CD14-positive monocyte (primary cell): Measurements from ENCODE around the gene DPYD. TPM values are rescaled to one million over a fixed set of nuclear protein-coding genes. Genes with fewer than 3 reads are reported as not detected.

Experiments
- DNase-seq, 3 donors: peaks; one replicate each; pipeline ENCODE4 v3.0.0-alpha.2; 2011 to 2022
- H2AFZ ChIP-seq: 2 replicates; pipeline ENCODE4 v1.6.0; 2012; ENCODE audit warnings: mild to moderate bottlenecking, low read depth, low read length, inconsistent platforms; ENCODE audit not compliant: insufficient read depth, poor library complexity, severe bottlenecking
- H3K27ac ChIP-seq, 2 donors: 1 replicate in 1 of 2; 2 replicates in 1 of 2; pipeline ENCODE4 v1.5.1; 2012 to 2013; ENCODE audit warnings: low read length in 2 of 2, control low read depth in 1 of 2, inconsistent platforms in 1 of 2, low read depth in 1 of 2, mild to moderate bottlenecking in 1 of 2
- H3K27me3 ChIP-seq, 2 donors: one replicate each; pipeline versions ENCODE4 v1.6.0 to v1.6.1; 2011 to 2013; ENCODE audit warnings: low read length in 2 of 2; ENCODE audit not compliant: control insufficient read depth in 2 of 2, insufficient read depth in 2 of 2
- H3K36me3 ChIP-seq, 2 donors: replicated peaks in 1 of 2; 1 replicate in 1 of 2; 2 replicates in 1 of 2; pipeline versions ENCODE4 v1.5.1 to v1.6.1; 2012 to 2013; ENCODE audit warnings: low read length in 2 of 2, control low read depth in 1 of 2, inconsistent platforms in 1 of 2, mild to moderate bottlenecking in 1 of 2; ENCODE audit not compliant: insufficient read depth in 2 of 2, control insufficient read depth in 1 of 2
- H3K4me1 ChIP-seq, 2 donors: 1 replicate in 1 of 2; 2 replicates in 1 of 2; pipeline versions ENCODE4 v1.5.1 to v1.6.1; 2012 to 2013; ENCODE audit warnings: low read length in 2 of 2, control low read depth in 1 of 2, inconsistent platforms in 1 of 2, mild to moderate bottlenecking in 1 of 2, moderate library complexity in 1 of 2; ENCODE audit not compliant: insufficient read depth in 2 of 2, control insufficient read depth in 1 of 2
- H3K4me2 ChIP-seq: replicated peaks from 2 replicates; pipeline ENCODE3; 2012; ENCODE audit warnings: low read length, moderate library complexity, mild to moderate bottlenecking; ENCODE audit not compliant: poor library complexity, severe bottlenecking; ENCODE audit errors: extremely low read depth
- H3K4me3 ChIP-seq, 3 experiments: fragments of 200-600 bp in 1 of 3; sonication (generic) in 1 of 3; replicated peaks in 1 of 3; 1 replicate in 2 of 3; 2 replicates in 1 of 3; pipeline ENCODE4 v1.5.1; 2011 to 2013; ENCODE audit warnings: low read length in 3 of 3, mild to moderate bottlenecking in 3 of 3, control low read depth in 2 of 3, low read depth in 2 of 3, inconsistent platforms in 1 of 3, moderate library complexity in 1 of 3
- H3K79me2 ChIP-seq: 2 replicates; pipeline ENCODE4 v1.6.0; 2012; ENCODE audit warnings: mild to moderate bottlenecking, control low read depth, inconsistent platforms, low read length, moderate library complexity; ENCODE audit not compliant: insufficient read depth
- H3K9ac ChIP-seq: 2 replicates; pipeline ENCODE4 v1.6.0; 2017; ENCODE audit warnings: low read length, mild to moderate bottlenecking; ENCODE audit not compliant: insufficient read depth, poor library complexity, severe bottlenecking
- H3K9me3 ChIP-seq, 2 donors: replicated peaks in 1 of 2; 1 replicate in 1 of 2; 2 replicates in 1 of 2; pipeline versions ENCODE4 v1.5.1 to v1.6.1; 2012 to 2013; ENCODE audit warnings: low read length in 2 of 2, control low read depth in 1 of 2; ENCODE audit not compliant: control insufficient read depth in 1 of 2, insufficient read depth in 1 of 2
- H4K20me1 ChIP-seq: 2 replicates; pipeline ENCODE4 v1.6.0; 2012; ENCODE audit warnings: mild to moderate bottlenecking, low read length, control low read depth, moderate library complexity; ENCODE audit not compliant: insufficient read depth
- H3K27ac Mint-ChIP-seq, 7 donors: one replicate each; pipeline ENCODE4 v1.8.0; 2020; ENCODE audit warnings: mild to moderate bottlenecking in 7 of 7, mixed read lengths in 7 of 7, moderate library complexity in 6 of 7, inconsistent platforms in 2 of 7
- H3K27me3 Mint-ChIP-seq, 3 donors: one replicate each; pipeline ENCODE4 v1.8.0; 2021 to 2022; ENCODE audit warnings: low read depth in 3 of 3, mild to moderate bottlenecking in 3 of 3, mixed read lengths in 3 of 3, moderate library complexity in 3 of 3, inconsistent platforms in 1 of 3
- H3K36me3 Mint-ChIP-seq, 2 donors: one replicate each; pipeline ENCODE4 v1.8.0; 2020; ENCODE audit warnings: mixed read lengths in 2 of 2, inconsistent platforms in 1 of 2, mild to moderate bottlenecking in 1 of 2
- H3K4me1 Mint-ChIP-seq: one replicate; pipeline ENCODE4 v1.8.0; 2020; ENCODE audit warnings: mild to moderate bottlenecking, mixed read lengths
- H3K4me3 Mint-ChIP-seq, 2 donors: one replicate each; pipeline ENCODE4 v1.8.0; 2020; ENCODE audit warnings: mild to moderate bottlenecking in 2 of 2, mixed read lengths in 2 of 2, moderate library complexity in 1 of 2
- H3K9me3 Mint-ChIP-seq, 7 donors: one replicate each; pipeline ENCODE4 v1.8.0; 2020 to 2022; ENCODE audit warnings: mixed read lengths in 7 of 7, mild to moderate bottlenecking in 6 of 7, moderate library complexity in 6 of 7, inconsistent platforms in 2 of 7
- CTCF ChIP-seq: fragments of 200-600 bp; IDR thresholded peaks from one replicate; pipeline ENCODE4 v1.8.0; 2022; ENCODE audit warnings: antibody characterized with exemption, mild to moderate bottlenecking
- WGBS: methylation state at CpG from one replicate; pipeline ENCODE4 v1.1.5; 2013; ENCODE audit warnings: missing lambda C conversion rate; ENCODE audit not compliant: insufficient coverage; 5-methylcytosine and 5-hydroxymethylcytosine counted together
- intact Hi-C, 2 donors: fragments of 100-400 bp; cut with micrococcal nuclease; formaldehyde crosslinking; loops; one replicate each; pipeline versions ENCODE4 v1.15.0 to v1.15.1; 2023
- polyA plus RNA-seq, 3 donors: library from polyadenylated mRNA; depleted of rRNA in 1 of 3; unstranded in 2 of 3; stranded (reverse) in 1 of 3; fragments of 300-500 nt in 2 of 3; fragments of >200 nt in 1 of 3; fragmentation: Illumina TruSeq in 2 of 3; gene quantifications; 1 replicate in 2 of 3; 2 replicates in 1 of 3; pipeline ENCODE4 v1.2.3, GENCODE V29; 2012 to 2021

The DPYD gene
- polyA plus RNA-seq, 3 donors = 87.6 to 171 (median 144) TPM

GRCh38 chr1:97262842-97263241, 658.0 kb downstream of the DPYD start:
- Mint-ChIP-seq H3K27ac (no peak overlapping the region), H3K27me3 (no peaks in the 10 kb centered on the region), H3K36me3 (peaks cover 16 to 21% of the 10 kb centered on the region in 2 donors), H3K4me3 (no peak overlapping the region), H3K9me3 (peaks cover 0 to 4% (median 2%) of the 10 kb centered on the region in 7 donors), H3K4me1 (no peaks in the 10 kb centered on the region)
- WGBS = no CpG with 5 or more reads among the region's 1 CpG
- Histone ChIP-seq H3K9me3 (peaks cover 0 to 2% of the 10 kb centered on the region in 2 donors), H3K27me3 (no peaks in the 10 kb centered on the region), H3K27ac (no peak overlapping the region), H3K9ac (no peak overlapping the region), H2AFZ (no peak overlapping the region), H3K36me3 (peaks cover 0 to 21% of the 10 kb centered on the region in 2 donors), H3K4me2 (no peak overlapping the region), H3K79me2 (no peaks in the 10 kb centered on the region), H4K20me1 (peaks cover 35% of the 10 kb centered on the region), H3K4me3 (no peak overlapping the region), H3K4me1 (no peaks in the 10 kb centered on the region)
- TF ChIP-seq CTCF = no peak
- intact Hi-C loops = no loop called here
- no peak for DNase-seq

GRCh38 chr1:97258597-97258996, 662.2 kb downstream of the DPYD start:
- H3K4me2 ChIP-seq = no peak overlapping the region
- WGBS = no CpG with 5 or more reads among the region's 1 CpG
- H3K36me3 ChIP-seq = peaks cover 0 to 20% of the 10 kb centered on the region in 2 donors
- Mint-ChIP-seq H3K27me3 (no peaks in the 10 kb centered on the region), H3K4me1 (peaks cover 6% of the 10 kb centered on the region), H3K36me3 (peaks cover 21 to 23% of the 10 kb centered on the region in 2 donors), H3K9me3 (peaks cover 0 to 3% (median 1%) of the 10 kb centered on the region in 7 donors), H3K27ac (peak overlapping the region in 1 of 7 donors; percentile 55), H3K4me3 (no peak overlapping the region)
- H3K4me1 ChIP-seq = no peaks in the 10 kb centered on the region
- no peak for DNase-seq
- peaks cover 22% of the 10 kb centered on the region for H4K20me1 ChIP-seq
- no peaks in the 10 kb centered on the region for H3K27me3 ChIP-seq
- H3K9ac ChIP-seq = no peak overlapping the region
- H2AFZ ChIP-seq = no peak overlapping the region
- H3K9me3 ChIP-seq = no peaks in the 10 kb centered on the region
- no peak overlapping the region for H3K4me3 ChIP-seq
- intact Hi-C loops = no loop called here
- H3K27ac ChIP-seq = no peak overlapping the region
- no peaks in the 10 kb centered on the region for H3K79me2 ChIP-seq
- TF ChIP-seq CTCF = no peak
